Glutamatergic neuron (in vitro differentiated cells): ENCODE data around the gene GPRASP3. TPM values are rescaled to one million over a fixed set of nuclear protein-coding genes. Genes with fewer than 3 reads are reported as not detected.

Source experiments
- DNase-seq: peaks from one replicate; pipeline ENCODE4 v3.0.0; 2022
- H3K27ac Mint-ChIP-seq: one replicate; pipeline ENCODE4 v1.8.0; 2020; ENCODE audit warnings: mild to moderate bottlenecking, mixed read lengths, inconsistent platforms; ENCODE audit not compliant: unreplicated experiment
- H3K27me3 Mint-ChIP-seq: one replicate; pipeline ENCODE4 v1.8.0; 2020; ENCODE audit warnings: mild to moderate bottlenecking, moderate library complexity, mixed read lengths, inconsistent platforms; ENCODE audit not compliant: unreplicated experiment
- H3K36me3 Mint-ChIP-seq: one replicate; pipeline ENCODE4 v1.8.0; 2020; ENCODE audit warnings: mild to moderate bottlenecking, mixed read lengths, inconsistent platforms; ENCODE audit not compliant: unreplicated experiment
- H3K4me1 Mint-ChIP-seq: one replicate; pipeline ENCODE4 v1.8.0; 2020; ENCODE audit warnings: mild to moderate bottlenecking, low read depth, mixed read lengths, inconsistent platforms; ENCODE audit not compliant: unreplicated experiment
- H3K4me3 Mint-ChIP-seq: one replicate; pipeline ENCODE4 v1.8.0; 2020; ENCODE audit warnings: mild to moderate bottlenecking, mixed read lengths, inconsistent platforms; ENCODE audit not compliant: unreplicated experiment
- H3K9me3 Mint-ChIP-seq: one replicate; pipeline ENCODE4 v1.8.0; 2020; ENCODE audit warnings: mild to moderate bottlenecking, moderate library complexity, mixed read lengths, inconsistent platforms; ENCODE audit not compliant: unreplicated experiment
- CTCF ChIP-seq: fragments of 200-600 bp; sonication (generic); IDR thresholded peaks from one replicate; pipeline ENCODE4 v1.5.0; 2021; ENCODE audit not compliant: partially characterized antibody, unreplicated experiment
- total RNA-seq: library from RNA; stranded (reverse); fragmentation: NEBNext Ultra II Directional; extraction: Animal tissue kit (Norgen Biotek cat#: 25700); gene quantifications from one replicate; pipeline ENCODE4 v1.2.1, GENCODE V29; 2021; ENCODE audit not compliant: unreplicated experiment

The GPRASP3 gene
- total RNA-seq, 1 donor from 2014 or later: 19.4 TPM

- no peaks in the 10 kb centered on the region for H3K27me3 Mint-ChIP-seq
- no peak overlapping the region for H3K27ac Mint-ChIP-seq
- no peak for DNase-seq
- no peaks in the 10 kb centered on the region for H3K4me1 Mint-ChIP-seq
- no peak overlapping the region for H3K4me3 Mint-ChIP-seq
- no peaks in the 10 kb centered on the region for H3K9me3 Mint-ChIP-seq
- TF ChIP-seq CTCF: no peak
- no peaks in the 10 kb centered on the region for H3K36me3 Mint-ChIP-seq
These were observed 24.9 kb downstream of the GPRASP3 start for GRCh38 chrX:102745513-102745856.

DNA sequence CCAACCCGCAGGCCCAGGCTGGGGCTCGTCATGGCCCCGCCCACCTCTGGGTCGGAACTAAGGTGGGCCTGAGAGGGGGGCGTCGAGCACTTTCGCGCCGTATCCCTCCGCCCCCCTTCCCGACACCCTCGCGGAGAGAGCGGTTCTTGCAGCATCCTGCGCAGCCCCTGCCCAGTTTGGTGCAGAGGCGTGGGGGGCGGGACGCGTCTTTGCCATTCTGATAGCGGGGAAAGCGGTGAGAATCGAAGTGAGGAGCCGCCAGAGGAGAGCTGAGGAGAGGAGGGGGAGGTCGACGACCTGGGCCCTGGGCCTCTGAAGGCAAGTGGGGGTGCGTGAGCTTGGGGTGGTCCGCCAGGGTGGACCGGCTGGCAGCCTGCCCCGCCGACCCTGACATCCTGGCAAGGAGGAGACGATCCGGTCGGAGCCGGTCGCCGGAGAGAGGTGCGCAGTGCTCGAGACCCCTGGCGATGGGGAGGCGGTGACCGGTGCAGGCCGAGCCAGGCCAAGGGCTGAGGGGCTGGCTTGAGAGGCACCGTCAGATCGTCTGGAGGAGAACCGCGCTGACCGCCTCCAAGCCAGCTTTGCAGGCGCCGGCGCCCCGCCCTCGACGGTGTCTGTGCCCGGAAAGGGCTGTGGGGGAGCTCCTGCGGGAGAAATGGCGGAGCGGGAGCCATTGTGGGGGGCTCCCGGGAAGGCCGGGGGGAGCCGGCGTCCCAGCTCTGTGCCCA, 25.5 kb downstream of the GPRASP3 start:
- peak; percentile 56 for DNase-seq
- Mint-ChIP-seq H3K27me3 (no peaks in the 10 kb centered on the region), H3K27ac (no peak overlapping the region)

DNA sequence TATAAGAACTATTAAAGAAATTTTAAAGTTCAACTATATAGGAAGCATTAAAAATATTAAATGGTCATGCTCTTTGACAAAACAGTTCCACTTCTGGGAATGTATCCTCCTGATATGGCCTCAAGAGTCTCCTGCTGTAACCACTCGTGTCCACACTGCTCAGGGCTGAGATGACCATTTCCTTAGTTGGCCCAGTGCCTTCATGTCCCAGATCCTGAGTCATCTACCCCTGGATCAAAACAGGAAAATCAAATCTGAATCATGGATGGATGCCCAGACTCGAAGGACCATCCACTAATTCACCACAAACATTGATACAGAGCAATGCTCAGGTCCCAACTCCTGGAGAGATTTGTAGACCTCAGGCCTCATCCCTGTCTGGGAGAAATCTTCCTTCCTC, 44.7 kb downstream of the GPRASP3 start:
- no peak for TF ChIP-seq CTCF
- peaks cover 4% of the 10 kb centered on the region for H3K4me1 Mint-ChIP-seq
- no peaks in the 10 kb centered on the region for H3K36me3 Mint-ChIP-seq
- peaks cover 6% of the 10 kb centered on the region for H3K9me3 Mint-ChIP-seq
- DNase-seq: no peak
- no peaks in the 10 kb centered on the region for H3K27me3 Mint-ChIP-seq
- no peak overlapping the region for H3K4me3 Mint-ChIP-seq
- H3K27ac Mint-ChIP-seq: no peak overlapping the region

More for the DNA sequence above, 25.5 kb downstream of the GPRASP3 start:
- H3K9me3 Mint-ChIP-seq: no peaks in the 10 kb centered on the region
- H3K4me1 Mint-ChIP-seq: no peaks in the 10 kb centered on the region
- TF ChIP-seq CTCF: no peak
- peak overlapping the region; percentile 90 for H3K4me3 Mint-ChIP-seq
- H3K36me3 Mint-ChIP-seq: no peaks in the 10 kb centered on the region

- no peak overlapping the region for H3K4me3 Mint-ChIP-seq
- no peaks in the 10 kb centered on the region for H3K27me3 Mint-ChIP-seq
- TF ChIP-seq CTCF: no peak
- no peak overlapping the region for H3K27ac Mint-ChIP-seq
- peaks cover 6% of the 10 kb centered on the region for H3K9me3 Mint-ChIP-seq
- H3K36me3 Mint-ChIP-seq: no peaks in the 10 kb centered on the region
- DNase-seq: no peak
- H3K4me1 Mint-ChIP-seq: peaks cover 4% of the 10 kb centered on the region
These were observed 45.3 kb downstream of the GPRASP3 start for GRCh38 chrX:102765809-102766208.

DNA sequence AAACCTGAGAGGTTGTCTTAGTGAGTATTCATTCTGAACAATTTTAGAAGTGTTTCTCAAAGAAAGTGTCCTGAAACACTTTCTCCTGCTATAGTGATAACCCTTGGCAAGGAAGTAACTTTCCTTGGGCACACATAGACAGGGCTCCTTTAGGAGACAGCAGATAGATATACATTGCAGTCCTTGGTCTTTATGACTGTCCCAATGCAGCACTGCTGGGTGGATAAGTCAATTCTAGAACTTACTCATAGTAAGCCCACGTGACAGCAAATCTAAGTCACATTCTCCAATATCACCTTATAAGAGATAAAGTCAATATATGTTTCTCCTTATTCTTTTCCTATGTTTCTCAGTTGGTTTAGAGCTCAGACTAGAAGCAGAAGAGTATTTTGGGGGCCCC, 46.7 kb downstream of the GPRASP3 start:
- Mint-ChIP-seq H3K4me1 (peaks cover 4% of the 10 kb centered on the region), H3K9me3 (peaks cover 6% of the 10 kb centered on the region), H3K36me3 (no peaks in the 10 kb centered on the region), H3K4me3 (no peak overlapping the region), H3K27me3 (no peaks in the 10 kb centered on the region), H3K27ac (no peak overlapping the region)
- no peak for DNase-seq
- no peak for TF ChIP-seq CTCF
